ENCODE data around the gene TXNDC17.

DNA sequence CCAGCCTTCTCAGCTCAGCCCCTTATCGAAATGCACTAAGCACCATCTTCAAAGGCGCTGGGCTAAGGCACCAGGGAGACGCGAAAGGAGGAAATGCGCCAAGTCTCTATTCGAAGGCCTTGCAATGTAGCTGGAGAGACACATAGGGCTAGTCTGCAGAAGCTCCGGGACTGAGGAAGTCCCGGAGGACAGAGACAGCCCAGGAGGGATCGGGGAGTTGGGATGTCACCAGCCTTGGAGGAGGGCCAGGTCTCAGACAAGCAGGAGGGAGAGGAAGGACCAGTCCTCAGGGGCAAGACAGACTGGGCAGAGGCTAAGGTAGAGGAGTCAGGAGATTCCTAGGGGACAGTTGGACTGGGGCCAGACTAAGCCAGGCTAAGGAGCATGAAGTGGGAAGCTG is 19.2 kb downstream of the TXNDC17 start:
- TF ChIP-seq, protein P1, sequence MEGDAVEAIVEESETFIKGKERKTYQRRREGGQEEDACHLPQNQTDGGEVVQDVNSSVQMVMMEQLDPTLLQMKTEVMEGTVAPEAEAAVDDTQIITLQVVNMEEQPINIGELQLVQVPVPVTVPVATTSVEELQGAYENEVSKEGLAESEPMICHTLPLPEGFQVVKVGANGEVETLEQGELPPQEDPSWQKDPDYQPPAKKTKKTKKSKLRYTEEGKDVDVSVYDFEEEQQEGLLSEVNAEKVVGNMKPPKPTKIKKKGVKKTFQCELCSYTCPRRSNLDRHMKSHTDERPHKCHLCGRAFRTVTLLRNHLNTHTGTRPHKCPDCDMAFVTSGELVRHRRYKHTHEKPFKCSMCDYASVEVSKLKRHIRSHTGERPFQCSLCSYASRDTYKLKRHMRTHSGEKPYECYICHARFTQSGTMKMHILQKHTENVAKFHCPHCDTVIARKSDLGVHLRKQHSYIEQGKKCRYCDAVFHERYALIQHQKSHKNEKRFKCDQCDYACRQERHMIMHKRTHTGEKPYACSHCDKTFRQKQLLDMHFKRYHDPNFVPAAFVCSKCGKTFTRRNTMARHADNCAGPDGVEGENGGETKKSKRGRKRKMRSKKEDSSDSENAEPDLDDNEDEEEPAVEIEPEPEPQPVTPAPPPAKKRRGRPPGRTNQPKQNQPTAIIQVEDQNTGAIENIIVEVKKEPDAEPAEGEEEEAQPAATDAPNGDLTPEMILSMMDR (IDR thresholded peaks at IDR 0.05) = no peak
- no peak for TF ChIP-seq EP300 (IDR thresholded peaks at IDR 0.05)
- TF ChIP-seq POLR2A (IDR thresholded peaks at IDR 0.05) = no peak

All from tibial nerve (tissue), 4 donors.